Measurements from ENCODE around the gene TRAPPC12.

DNA sequence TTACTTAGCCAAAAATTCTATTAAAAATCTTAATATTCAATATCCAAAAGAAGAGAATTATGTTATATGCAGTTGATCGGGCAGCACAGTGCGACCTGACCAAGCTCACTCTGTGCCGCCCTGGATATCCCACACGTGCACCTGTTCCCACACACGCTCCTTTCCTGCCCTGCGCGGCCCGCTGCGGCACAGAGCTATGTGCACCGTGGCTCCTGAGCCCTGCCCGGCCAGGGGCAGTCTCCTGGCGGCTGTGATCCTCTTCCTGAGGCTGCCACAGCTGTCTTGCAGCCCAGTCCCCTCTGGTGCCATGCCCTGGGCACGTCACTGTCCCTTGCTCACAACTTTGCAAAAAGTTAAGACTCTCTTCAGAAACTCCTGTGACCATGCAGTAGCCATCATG is 29.3 kb downstream of the TRAPPC12 start:
- no peak for TF ChIP-seq SUZ12 (IDR thresholded peaks at IDR 0.05; ENCODE audit: extremely low read depth, insufficient read depth, insufficient read length)
- no peak for TF ChIP-seq YY1 (IDR thresholded peaks at IDR 0.05; ENCODE audit: insufficient read depth, insufficient read length)
- no peak for TF ChIP-seq ZNF274 (IDR thresholded peaks at IDR 0.05; ENCODE audit: low read depth, low read length)
